NT2/D1 (cell line): ENCODE data around the gene TPK1.

Source experiments
- YY1 ChIP-seq: IDR thresholded peaks from 2 replicates; pipeline ENCODE4 v1.6.1; 2011; ENCODE audit not compliant: insufficient read length, insufficient read depth
- ZNF274 ChIP-seq: IDR thresholded peaks from 2 replicates; pipeline ENCODE4 v1.6.1; 2011; ENCODE audit warnings: mild to moderate bottlenecking, low read depth, low read length

DNA sequence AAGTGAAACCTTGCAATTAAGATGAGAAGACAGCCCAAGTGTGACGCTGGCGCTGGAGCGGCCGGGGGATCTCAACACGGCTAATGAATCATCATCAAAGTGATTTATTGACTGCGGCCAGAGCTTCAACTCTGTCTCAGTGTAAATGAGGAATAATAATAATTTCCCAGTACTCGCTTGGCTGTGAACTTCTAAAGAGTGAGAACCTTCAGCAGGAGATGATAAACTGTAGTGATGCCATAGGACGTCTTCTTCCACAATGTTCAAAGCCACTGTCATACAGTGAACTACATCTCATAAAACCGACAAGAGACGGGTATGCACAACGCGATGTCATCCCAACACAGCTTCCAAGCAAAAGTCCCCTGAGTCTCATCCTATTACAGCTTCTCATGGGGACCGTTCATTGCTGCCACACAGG, 308.8 kb downstream of the TPK1 start:
- no peak for TF ChIP-seq YY1
- TF ChIP-seq ZNF274, result no peak
